DMS79 (cell line): ENCODE data around the gene FEM1A.
A peak's percentile ranks its signal among the peaks of the same experiment; 100 is the strongest.
"Not testable (repeated sequence)": the region's sequence is repeated elsewhere in the genome, so short reads cannot be mapped to it uniquely, and the experiment has no call there.

Experiments used
- DNase-seq: peaks from one replicate; lab custom pipeline; 2025; lab: John Stamatoyannopoulos, UW

The FEM1A gene

GRCh38 chr19:4814625-4815425 is 23.3 kb downstream of the FEM1A start:
- DNase-seq = no peak

- peak; percentile 34 for DNase-seq
Observed at GRCh38 chr19:4815426-4816201, 24.1 kb downstream of the FEM1A start.

- no peak for DNase-seq
Observed at GRCh38 chr19:4816202-4816949, 24.8 kb downstream of the FEM1A start.

DNA sequence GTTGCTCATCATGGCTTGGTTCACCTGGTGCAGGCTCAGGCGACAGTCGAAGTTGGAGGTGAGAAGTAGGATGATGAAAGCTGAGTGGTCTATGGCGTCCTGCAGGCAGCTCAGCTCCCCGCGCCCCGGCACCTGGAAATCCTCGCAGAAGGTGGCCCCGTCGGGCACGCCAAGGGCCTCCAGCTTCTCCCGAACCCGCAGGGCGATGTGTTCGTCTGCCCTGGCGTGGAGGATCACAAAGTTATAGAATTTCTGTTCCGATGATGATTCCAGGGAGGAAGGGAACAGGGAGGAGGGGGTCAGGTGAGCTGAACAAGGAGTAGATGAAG is 25.4 kb downstream of the FEM1A start:
- no peak for DNase-seq

DNA sequence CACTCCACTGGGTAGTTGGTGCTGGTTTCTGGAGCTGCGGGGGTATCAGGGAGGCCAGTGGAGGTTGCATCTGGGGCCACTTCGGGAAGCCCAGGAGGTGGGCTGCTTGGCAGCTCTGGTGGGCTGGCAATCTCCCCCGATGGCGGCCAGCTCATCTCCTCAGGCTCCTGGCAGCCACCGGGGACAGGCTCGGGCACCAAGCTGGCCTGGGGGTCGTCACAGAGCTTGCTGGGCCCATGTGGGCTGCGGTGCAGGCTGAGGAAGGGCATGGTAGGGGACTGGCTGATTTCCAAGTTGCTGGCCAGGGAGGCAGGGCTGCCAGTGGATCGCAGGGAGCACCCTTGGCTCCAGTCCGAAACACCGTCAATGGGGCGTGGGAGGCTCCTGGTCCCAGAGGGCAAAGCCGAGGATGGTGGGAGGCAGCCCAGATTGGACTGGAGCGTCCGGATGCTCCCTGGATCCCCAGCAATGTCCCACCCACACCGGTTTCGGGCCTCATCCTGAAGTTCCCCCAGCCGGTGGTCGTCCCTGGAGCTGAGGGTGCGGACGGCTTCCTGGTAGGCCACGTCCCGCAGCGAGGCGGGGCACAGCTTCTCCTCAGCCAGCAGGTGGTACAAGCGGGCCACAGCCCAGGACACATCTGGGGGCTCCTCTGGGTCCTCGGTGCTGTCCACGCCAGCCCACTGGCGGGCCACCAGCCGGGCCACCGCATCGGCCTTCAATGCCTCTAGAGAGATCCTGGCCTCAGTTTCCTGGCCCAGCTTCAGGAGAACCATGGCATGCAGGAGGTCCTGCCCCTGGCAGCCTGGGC is 26.1 kb downstream of the FEM1A start:
- no peak for DNase-seq

GRCh38 chr19:4821265-4821664 is 29.7 kb downstream of the FEM1A start:
- DNase-seq = no peak

GRCh38 chr19:4822354-4822753 is 30.8 kb downstream of the FEM1A start:
- DNase-seq = not testable (repeated sequence)

DNA sequence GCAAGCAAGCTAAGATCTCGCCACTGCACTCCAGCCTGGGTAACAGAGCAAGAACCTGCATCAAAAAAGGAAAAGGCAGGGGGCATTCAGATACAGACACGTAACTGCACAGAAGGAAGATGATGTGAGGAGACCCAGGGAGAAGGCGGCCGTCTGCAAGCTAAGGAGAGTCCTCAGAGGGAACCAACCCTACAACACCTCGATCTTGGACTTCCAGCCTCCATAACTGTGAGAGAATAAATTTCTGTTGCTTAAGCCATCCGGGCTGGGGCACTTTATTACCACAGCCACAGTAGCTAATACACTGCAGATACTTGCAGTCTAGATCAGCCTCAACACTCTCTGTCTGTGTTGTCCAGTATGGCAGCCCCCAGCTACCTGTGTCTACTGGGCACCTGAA is 32.0 kb downstream of the FEM1A start:
- DNase-seq = no peak

DNA sequence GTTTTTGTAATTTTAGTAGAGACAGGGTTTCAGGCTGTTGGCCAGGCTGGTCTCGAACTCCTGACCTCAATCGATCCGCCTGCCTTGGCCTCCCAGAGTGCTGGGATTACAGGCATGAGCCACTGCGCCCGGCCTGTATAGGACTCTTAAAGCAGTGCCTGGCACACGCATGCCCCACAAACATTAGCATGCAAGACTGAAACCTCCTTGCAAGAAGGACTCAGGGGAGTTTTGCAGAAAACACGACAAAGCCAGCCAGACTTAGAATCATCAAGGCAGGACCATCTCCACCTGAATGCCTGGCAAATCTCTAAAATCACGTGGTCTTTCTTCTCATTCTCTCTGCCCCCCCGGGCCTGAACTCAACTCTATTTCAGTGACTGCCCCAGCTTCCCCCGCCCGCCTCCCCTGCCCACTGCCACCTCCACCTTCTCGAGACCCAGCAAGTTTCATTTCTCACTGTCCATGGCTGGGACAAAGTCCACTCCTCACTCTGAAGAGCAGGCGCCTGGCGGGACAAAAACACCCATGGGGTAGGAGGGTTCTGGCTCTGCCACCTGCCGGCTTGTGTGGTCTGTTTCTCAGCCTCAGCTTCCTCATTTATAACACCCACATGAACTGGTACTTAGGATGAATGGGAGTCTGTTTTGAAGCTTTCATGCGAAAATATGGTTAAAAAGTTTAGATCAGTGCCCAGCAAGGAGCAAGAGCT is 37.6 kb downstream of the FEM1A start:
- no peak for DNase-seq

- DNase-seq = no peak
Observed at GRCh38 chr19:4830332-4830731, 38.8 kb downstream of the FEM1A start.

DNA sequence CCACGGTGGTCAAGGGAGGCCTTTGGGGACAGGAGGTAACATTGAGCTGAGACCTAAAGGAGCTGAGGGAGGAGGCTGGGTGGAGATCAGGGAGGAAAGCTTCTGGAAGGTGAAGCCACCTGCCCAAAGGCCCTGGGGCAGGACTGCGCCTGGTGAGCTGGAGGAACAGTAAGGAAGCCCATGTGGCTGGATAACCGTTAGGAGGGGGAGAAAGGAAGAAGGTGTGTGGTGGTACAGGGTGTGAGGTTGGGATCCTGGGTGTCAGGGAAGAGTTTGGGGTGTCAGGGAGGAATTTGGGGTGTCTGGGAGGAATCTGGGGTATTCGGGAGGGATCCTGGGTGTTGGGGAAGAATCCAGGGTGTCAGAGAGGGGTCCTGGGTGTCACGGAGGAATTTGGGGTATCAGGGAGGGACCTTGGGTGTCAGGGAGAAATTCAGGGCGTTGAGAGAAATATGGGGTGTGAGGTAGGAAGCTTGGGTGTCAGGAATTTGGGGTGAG is 39.3 kb downstream of the FEM1A start:
- DNase-seq = no peak

DNA sequence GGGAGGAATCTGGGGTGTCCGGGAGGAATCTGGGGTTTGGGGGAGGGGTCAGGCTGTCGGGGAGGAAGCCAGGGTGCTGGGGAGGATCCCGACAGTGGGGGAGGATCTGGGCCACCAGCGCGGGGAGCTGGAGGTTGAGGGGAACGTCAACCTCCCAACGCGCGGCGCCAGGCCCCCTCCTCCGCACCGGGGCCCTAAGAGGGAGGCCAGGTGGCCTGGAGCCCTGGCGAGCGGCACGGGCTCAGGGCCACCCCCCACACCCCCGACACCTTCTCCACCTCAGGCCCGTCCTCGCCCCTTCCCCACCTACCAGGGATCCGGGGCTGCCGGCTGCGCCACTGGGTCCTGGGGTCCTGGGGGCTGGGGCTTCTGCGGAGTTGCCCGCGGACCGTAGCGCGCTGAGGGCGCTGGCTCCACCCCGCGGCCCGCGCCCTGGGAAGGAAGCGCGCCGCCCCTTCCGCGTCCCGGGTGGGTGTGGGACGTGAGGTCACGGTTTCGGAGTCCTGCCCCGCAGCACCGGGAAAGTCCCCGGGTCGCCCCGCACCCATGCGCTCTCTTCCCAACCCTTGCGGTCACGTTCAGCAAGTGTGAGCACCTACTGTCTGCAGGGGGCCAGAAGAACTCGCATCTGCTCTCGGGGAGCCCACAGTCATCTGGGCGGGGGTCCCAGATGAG is 39.9 kb downstream of the FEM1A start, which contains the start of gene TICAM1:
Gene TICAM1 (minus strand): TSS at position 409 of the 675 bp plus-strand sequence. CDS start 13,335 bp downstream, outside the sequence.
- DNase-seq = no peak

GRCh38 chr19:4831979-4832340 is 40.4 kb downstream of the FEM1A start:
- not testable (repeated sequence) for DNase-seq

DNA sequence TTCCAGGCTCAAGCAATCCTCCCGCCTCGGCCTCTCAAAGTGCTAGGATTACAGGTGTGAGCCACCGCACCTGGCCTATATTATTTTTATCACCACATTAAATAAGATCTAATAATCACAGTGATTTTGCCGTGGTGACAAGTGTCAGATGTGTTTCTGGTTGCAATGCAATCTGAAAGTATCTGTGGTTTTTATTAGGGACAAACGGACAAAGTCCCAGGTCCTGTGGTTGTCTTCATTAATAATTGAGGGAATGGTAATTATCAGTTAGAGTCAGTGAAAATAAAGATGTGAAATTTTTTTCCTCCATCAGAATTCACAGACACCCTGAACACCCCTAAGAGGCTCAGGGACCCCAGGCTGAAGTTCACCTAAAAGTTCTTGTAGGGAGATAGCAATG is 41.2 kb downstream of the FEM1A start:
- no peak for DNase-seq

- DNase-seq = no peak
Observed at GRCh38 chr19:4839192-4839591, 47.7 kb downstream of the FEM1A start.

GRCh38 chr19:4843647-4843965 is 52.1 kb downstream of the FEM1A start:
- no peak for DNase-seq

GRCh38 chr19:4844348-4845179 is 53.0 kb downstream of the FEM1A start:
- DNase-seq = no peak

DNA sequence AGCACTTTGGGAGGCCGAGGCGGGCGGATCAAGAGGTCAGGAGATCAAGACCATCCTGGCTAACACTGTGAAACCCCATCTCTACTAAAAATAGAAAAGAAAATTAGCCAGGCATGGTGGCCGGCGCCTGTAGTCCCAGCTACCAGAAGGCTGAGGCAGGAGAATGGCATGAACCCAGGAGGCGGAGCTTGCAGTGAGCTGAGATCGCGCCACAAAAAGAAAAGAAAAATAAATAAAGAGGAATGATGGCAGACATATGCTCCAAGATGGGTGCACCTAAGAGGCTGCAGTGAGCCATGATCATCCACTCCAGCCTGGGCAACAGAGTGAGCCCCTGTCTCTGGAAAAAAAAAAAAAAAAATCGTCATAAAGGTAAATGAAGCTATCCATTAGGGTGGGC is 54.4 kb downstream of the FEM1A start:
- not testable (repeated sequence) for DNase-seq

GRCh38 chr19:4847190-4847973 is 55.8 kb downstream of the FEM1A start:
- DNase-seq = no peak
